ENCODE results near the gene IL17A.
"Not testable (repeated sequence)": the region's sequence is repeated elsewhere in the genome, so short reads cannot be mapped to it uniquely, and the experiment has no call there.

The IL17A gene

GRCh38 chr6:52162940-52163908 is 23.0 kb upstream of the IL17A start:
- in situ Hi-C loops (cut with HindIII; ENCODE audit: low sequenced_read_pairs): no loop called here

- in situ Hi-C loops (cut with HindIII; ENCODE audit: low sequenced_read_pairs): no loop called here
Observed at GRCh38 chr6:52164319-52165094, 21.7 kb upstream of the IL17A start.

- in situ Hi-C loops (cut with HindIII; ENCODE audit: low sequenced_read_pairs): no loop called here
Observed at GRCh38 chr6:52167267-52167666, 18.9 kb upstream of the IL17A start.

GRCh38 chr6:52168351-52168750 is 17.8 kb upstream of the IL17A start:
- in situ Hi-C loops (cut with HindIII; ENCODE audit: low sequenced_read_pairs): not testable (repeated sequence)

GRCh38 chr6:52174118-52174517 is 12.1 kb upstream of the IL17A start:
- in situ Hi-C loops (cut with HindIII; ENCODE audit: low sequenced_read_pairs): no loop called here

GRCh38 chr6:52176550-52176949 is 9.6 kb upstream of the IL17A start:
- in situ Hi-C loops (cut with HindIII; ENCODE audit: low sequenced_read_pairs): no loop called here

- in situ Hi-C loops (cut with HindIII; ENCODE audit: low sequenced_read_pairs): no loop called here
Observed at GRCh38 chr6:52177961-52178360, 8.2 kb upstream of the IL17A start.

- in situ Hi-C loops (cut with HindIII; ENCODE audit: low sequenced_read_pairs): no loop called here
Observed at GRCh38 chr6:52180787-52181558, 5.2 kb upstream of the IL17A start.

GRCh38 chr6:52183131-52183713 is 3.0 kb upstream of the IL17A start:
- in situ Hi-C loops (cut with HindIII; ENCODE audit: low sequenced_read_pairs): no loop called here

GRCh38 chr6:52186480-52186879 is 305 bp downstream of the IL17A start:
- in situ Hi-C loops (cut with HindIII; ENCODE audit: low sequenced_read_pairs): no loop called here

GRCh38 chr6:52187098-52187497 is 923 bp downstream of the IL17A start:
- in situ Hi-C loops (cut with HindIII; ENCODE audit: low sequenced_read_pairs): no loop called here

GRCh38 chr6:52189974-52190373 is 3.8 kb downstream of the IL17A start:
- in situ Hi-C loops (cut with HindIII; ENCODE audit: low sequenced_read_pairs): no loop called here

GRCh38 chr6:52190409-52190808 is 4.2 kb downstream of the IL17A start:
- in situ Hi-C loops (cut with HindIII; ENCODE audit: low sequenced_read_pairs): no loop called here

GRCh38 chr6:52191824-52192223 is 5.6 kb downstream of the IL17A start:
- in situ Hi-C loops (cut with HindIII; ENCODE audit: low sequenced_read_pairs): no loop called here

- in situ Hi-C loops (cut with HindIII; ENCODE audit: low sequenced_read_pairs): no loop called here
Observed at GRCh38 chr6:52195886-52196285, 9.7 kb downstream of the IL17A start.

GRCh38 chr6:52200088-52200487 is 13.9 kb downstream of the IL17A start:
- in situ Hi-C loops (cut with HindIII; ENCODE audit: low sequenced_read_pairs): not testable (repeated sequence)

- in situ Hi-C loops (cut with HindIII; ENCODE audit: low sequenced_read_pairs): no loop called here
Observed at GRCh38 chr6:52201046-52201445, 14.9 kb downstream of the IL17A start.

- in situ Hi-C loops (cut with HindIII; ENCODE audit: low sequenced_read_pairs): no loop called here
Observed at GRCh38 chr6:52201493-52201892, 15.3 kb downstream of the IL17A start.

GRCh38 chr6:52207066-52207465 is 20.9 kb downstream of the IL17A start:
- in situ Hi-C loops (cut with HindIII; ENCODE audit: low sequenced_read_pairs): no loop called here

- in situ Hi-C loops (cut with HindIII; ENCODE audit: low sequenced_read_pairs): no loop called here
Observed at GRCh38 chr6:52208612-52209011, 22.4 kb downstream of the IL17A start.

- in situ Hi-C loops (cut with HindIII; ENCODE audit: low sequenced_read_pairs): no loop called here
Observed at GRCh38 chr6:52209770-52210169, 23.6 kb downstream of the IL17A start.

Data from DLD1 (cell line).